ENCODE data around the gene CD68.

Gene CD68

DNA sequence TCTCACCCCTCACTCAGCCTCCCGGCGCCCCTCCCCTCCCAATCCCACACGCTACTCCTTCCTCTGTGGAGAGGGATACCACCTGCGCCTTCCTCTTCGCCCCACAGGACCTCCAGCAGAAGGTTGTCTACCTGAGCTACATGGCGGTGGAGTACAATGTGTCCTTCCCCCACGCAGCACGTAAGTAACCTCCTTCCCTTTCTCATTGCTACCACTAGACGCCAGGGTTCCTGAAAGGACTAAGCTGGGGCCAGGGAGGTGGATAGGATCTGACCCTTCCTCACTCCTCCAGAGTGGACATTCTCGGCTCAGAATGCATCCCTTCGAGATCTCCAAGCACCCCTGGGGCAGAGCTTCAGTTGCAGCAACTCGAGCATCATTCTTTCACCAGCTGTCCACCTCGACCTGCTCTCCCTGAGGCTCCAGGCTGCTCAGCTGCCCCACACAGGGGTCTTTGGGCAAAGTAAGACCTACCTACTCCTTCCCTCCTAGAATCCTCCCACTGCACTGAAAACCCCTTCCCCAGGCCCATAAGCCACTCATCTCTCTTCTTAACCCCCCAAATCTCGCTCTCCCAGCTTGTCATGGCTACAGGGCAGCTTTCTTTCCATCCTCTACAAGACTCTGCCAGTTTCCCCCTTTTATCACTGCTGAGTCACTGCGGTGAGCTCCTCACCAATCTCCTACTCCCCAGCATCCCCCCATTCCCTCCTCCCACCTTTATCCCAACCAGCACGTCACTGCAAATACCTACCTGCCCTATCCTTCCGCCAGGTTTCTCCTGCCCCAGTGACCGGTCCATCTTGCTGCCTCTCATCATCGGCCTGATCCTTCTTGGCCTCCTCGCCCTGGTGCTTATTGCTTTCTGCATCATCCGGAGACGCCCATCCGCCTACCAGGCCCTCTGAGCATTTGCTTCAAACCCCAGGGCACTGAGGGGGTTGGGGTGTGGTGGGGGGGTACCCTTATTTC, 1.5 kb downstream of the CD68 start:
- Mint-ChIP-seq H3K4me1 (peaks cover 63% of the 10 kb centered on the region), H3K4me3 (peak overlapping the region; percentile 48 to 49 (median 48)), H3K27ac (peak overlapping the region; percentile 95 to 98 (median 97)), H3K27me3 (ENCODE audit: low read depth) (peaks cover 4% of the 10 kb centered on the region), H3K36me3 (ENCODE audit: low read depth) (peaks cover 55% of the 10 kb centered on the region), H3K9me3 (no peaks in the 10 kb centered on the region)
- no peak for TF ChIP-seq CTCF (IDR thresholded peaks at IDR 0.05; ENCODE audit: unreplicated experiment in 3 of 3)

GRCh38 chr17:7582396-7583252, 3.2 kb downstream of the CD68 start:
- TF ChIP-seq CTCF (IDR thresholded peaks at IDR 0.05; ENCODE audit: unreplicated experiment in 3 of 3) = no peak
- Mint-ChIP-seq H3K4me1 (peaks cover 61% of the 10 kb centered on the region), H3K4me3 (peak overlapping the region; percentile 77 to 95 (median 78)), H3K36me3 (ENCODE audit: low read depth) (peaks cover 45% of the 10 kb centered on the region), H3K27ac (peak overlapping the region; percentile 98 to 100 (median 100)), H3K27me3 (ENCODE audit: low read depth) (peaks cover 4% of the 10 kb centered on the region), H3K9me3 (no peaks in the 10 kb centered on the region)

GRCh38 chr17:7583253-7584109, 4.0 kb downstream of the CD68 start, which contains the start of gene MPDU1:
TSS of gene MPDU1 (plus strand) at chr17:7583852. CDS start at chr17:7583863, 11 bp downstream.
- H3K27ac Mint-ChIP-seq = peak within 1 kb of the TSS; percentile 100
- H3K4me1 Mint-ChIP-seq = peaks cover 58% of the 10 kb centered on the region
- H3K9me3 Mint-ChIP-seq = no peaks in the 10 kb centered on the region
- peaks cover 42% of the 10 kb centered on the region for H3K36me3 Mint-ChIP-seq (ENCODE audit: low read depth)
- peaks cover 4% of the 10 kb centered on the region for H3K27me3 Mint-ChIP-seq (ENCODE audit: low read depth)
- no peak for TF ChIP-seq CTCF (IDR thresholded peaks at IDR 0.05; ENCODE audit: unreplicated experiment in 3 of 3)
- H3K4me3 Mint-ChIP-seq = peak within 1 kb of the TSS; percentile 95 to 98 (median 97)

GRCh38 chr17:7586673-7587419, 7.4 kb downstream of the CD68 start:
- peaks cover 4% of the 10 kb centered on the region for H3K27me3 Mint-ChIP-seq (ENCODE audit: low read depth)
- peak overlapping the region; percentile 75 to 89 (median 77) for H3K27ac Mint-ChIP-seq
- no peaks in the 10 kb centered on the region for H3K9me3 Mint-ChIP-seq
- peak overlapping the region; percentile 51 to 81 (median 67) for H3K4me3 Mint-ChIP-seq
- H3K36me3 Mint-ChIP-seq (ENCODE audit: low read depth) = peaks cover 38% of the 10 kb centered on the region
- peaks cover 42% of the 10 kb centered on the region for H3K4me1 Mint-ChIP-seq
- TF ChIP-seq CTCF (IDR thresholded peaks at IDR 0.05; ENCODE audit: unreplicated experiment in 3 of 3) = no peak
